Stimulated activated CD8-positive, alpha-beta memory T cell treated with anti-CD3 and anti-CD28 coated beads, Interleukin-12 subunit alpha, Interleukin-12 subunit beta, amount 100 ng/mL, for 1 hour (primary cell): ENCODE results near the gene PODXL2.
A peak's percentile ranks its signal among the peaks of the same experiment; 100 is the strongest.
"Not testable (repeated sequence)": the region's sequence is repeated elsewhere in the genome, so short reads cannot be mapped to it uniquely, and the experiment has no call there.

Experiments used
- DNase-seq: peaks from one replicate; pipeline ENCODE4 v3.0.0-alpha.2; 2020; ENCODE audit warnings: low read depth

Gene PODXL2

GRCh38 chr3:127689266-127689860, 60.4 kb downstream of the PODXL2 start:
- no peak for DNase-seq

GRCh38 chr3:127690106-127690505, 61.1 kb downstream of the PODXL2 start:
- DNase-seq = no peak

- DNase-seq = no peak
These were observed 62.0 kb downstream of the PODXL2 start for GRCh38 chr3:127690823-127691452.

- no peak for DNase-seq
These were observed 62.5 kb downstream of the PODXL2 start for GRCh38 chr3:127691489-127691888.

GRCh38 chr3:127691974-127692373, 63.0 kb downstream of the PODXL2 start:
- no peak for DNase-seq

- DNase-seq = no peak
These were observed 63.7 kb downstream of the PODXL2 start for GRCh38 chr3:127692501-127693335.

GRCh38 chr3:127693336-127693843, 64.4 kb downstream of the PODXL2 start:
- DNase-seq = no peak

GRCh38 chr3:127694467-127695215, 65.7 kb downstream of the PODXL2 start:
- DNase-seq = peak; percentile 21

GRCh38 chr3:127697551-127698240, 68.7 kb downstream of the PODXL2 start:
- peak; percentile 4 for DNase-seq

GRCh38 chr3:127698286-127698685, 69.3 kb downstream of the PODXL2 start:
- DNase-seq = no peak

- no peak for DNase-seq
These were observed 69.9 kb downstream of the PODXL2 start for GRCh38 chr3:127698691-127699415.

- DNase-seq = no peak
These were observed 70.7 kb downstream of the PODXL2 start for GRCh38 chr3:127699416-127700300.

- DNase-seq = no peak
These were observed 71.4 kb downstream of the PODXL2 start for GRCh38 chr3:127700406-127700805.

- no peak for DNase-seq
These were observed 72.4 kb downstream of the PODXL2 start for GRCh38 chr3:127701280-127701911.

- no peak for DNase-seq
These were observed 73.2 kb downstream of the PODXL2 start for GRCh38 chr3:127702151-127702578.

- DNase-seq = not testable (repeated sequence)
These were observed 75.9 kb downstream of the PODXL2 start for GRCh38 chr3:127704840-127705239.

GRCh38 chr3:127706312-127706711, 77.3 kb downstream of the PODXL2 start:
- no peak for DNase-seq

GRCh38 chr3:127706785-127707351, 77.9 kb downstream of the PODXL2 start:
- no peak for DNase-seq

- no peak for DNase-seq
These were observed 78.9 kb downstream of the PODXL2 start for GRCh38 chr3:127707851-127708411.
